ENCODE measurements around the gene PRKCA.
A peak's percentile ranks its signal among the peaks of the same experiment; 100 is the strongest.

DNA sequence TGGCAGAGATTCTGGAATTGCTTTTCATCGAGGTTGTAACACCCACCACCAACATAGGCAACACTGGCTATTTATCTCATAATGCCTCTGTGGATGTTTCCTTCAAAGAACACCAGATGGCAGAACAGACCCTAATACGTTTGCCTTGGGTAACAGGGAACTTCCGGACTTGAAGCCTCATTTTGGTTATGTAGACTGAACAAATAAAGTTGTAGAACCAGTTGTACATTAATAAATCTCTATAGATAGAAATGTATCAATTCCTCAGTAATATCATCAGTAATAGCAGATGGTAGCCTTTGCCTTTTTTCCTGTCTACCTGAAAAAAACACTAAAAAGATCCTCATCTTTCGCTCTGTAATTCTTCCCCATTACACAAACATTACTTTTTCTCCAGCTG, 47.3 kb upstream of the PRKCA start:
- no peak for TF ChIP-seq NFIC (IDR thresholded peaks at IDR 0.05; ENCODE audit: low read length)
- TF ChIP-seq SCMH1 (CRISPR knock-in tag; IDR thresholded peaks at IDR 0.05; ENCODE audit: borderline replicate concordance) = no peak
- no peak for TF ChIP-seq MXI1 (IDR thresholded peaks at IDR 0.05; ENCODE audit: borderline replicate concordance, low read depth, low read length)
- no peak for TF ChIP-seq CENPX (CRISPR knock-in tag; IDR thresholded peaks at IDR 0.05)
- no peak for TF ChIP-seq ZSCAN21 (CRISPR knock-in tag; IDR thresholded peaks at IDR 0.05; ENCODE audit: borderline replicate concordance)
- TF ChIP-seq, protein P1, sequence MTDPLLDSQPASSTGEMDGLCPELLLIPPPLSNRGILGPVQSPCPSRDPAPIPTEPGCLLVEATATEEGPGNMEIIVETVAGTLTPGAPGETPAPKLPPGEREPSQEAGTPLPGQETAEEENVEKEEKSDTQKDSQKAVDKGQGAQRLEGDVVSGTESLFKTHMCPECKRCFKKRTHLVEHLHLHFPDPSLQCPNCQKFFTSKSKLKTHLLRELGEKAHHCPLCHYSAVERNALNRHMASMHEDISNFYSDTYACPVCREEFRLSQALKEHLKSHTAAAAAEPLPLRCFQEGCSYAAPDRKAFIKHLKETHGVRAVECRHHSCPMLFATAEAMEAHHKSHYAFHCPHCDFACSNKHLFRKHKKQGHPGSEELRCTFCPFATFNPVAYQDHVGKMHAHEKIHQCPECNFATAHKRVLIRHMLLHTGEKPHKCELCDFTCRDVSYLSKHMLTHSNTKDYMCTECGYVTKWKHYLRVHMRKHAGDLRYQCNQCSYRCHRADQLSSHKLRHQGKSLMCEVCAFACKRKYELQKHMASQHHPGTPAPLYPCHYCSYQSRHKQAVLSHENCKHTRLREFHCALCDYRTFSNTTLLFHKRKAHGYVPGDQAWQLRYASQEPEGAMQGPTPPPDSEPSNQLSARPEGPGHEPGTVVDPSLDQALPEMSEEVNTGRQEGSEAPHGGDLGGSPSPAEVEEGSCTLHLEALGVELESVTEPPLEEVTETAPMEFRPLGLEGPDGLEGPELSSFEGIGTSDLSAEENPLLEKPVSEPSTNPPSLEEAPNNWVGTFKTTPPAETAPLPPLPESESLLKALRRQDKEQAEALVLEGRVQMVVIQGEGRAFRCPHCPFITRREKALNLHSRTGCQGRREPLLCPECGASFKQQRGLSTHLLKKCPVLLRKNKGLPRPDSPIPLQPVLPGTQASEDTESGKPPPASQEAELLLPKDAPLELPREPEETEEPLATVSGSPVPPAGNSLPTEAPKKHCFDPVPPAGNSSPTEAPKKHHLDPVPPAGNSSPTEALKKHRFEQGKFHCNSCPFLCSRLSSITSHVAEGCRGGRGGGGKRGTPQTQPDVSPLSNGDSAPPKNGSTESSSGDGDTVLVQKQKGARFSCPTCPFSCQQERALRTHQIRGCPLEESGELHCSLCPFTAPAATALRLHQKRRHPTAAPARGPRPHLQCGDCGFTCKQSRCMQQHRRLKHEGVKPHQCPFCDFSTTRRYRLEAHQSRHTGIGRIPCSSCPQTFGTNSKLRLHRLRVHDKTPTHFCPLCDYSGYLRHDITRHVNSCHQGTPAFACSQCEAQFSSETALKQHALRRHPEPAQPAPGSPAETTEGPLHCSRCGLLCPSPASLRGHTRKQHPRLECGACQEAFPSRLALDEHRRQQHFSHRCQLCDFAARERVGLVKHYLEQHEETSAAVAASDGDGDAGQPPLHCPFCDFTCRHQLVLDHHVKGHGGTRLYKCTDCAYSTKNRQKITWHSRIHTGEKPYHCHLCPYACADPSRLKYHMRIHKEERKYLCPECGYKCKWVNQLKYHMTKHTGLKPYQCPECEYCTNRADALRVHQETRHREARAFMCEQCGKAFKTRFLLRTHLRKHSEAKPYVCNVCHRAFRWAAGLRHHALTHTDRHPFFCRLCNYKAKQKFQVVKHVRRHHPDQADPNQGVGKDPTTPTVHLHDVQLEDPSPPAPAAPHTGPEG (CRISPR knock-in tag; IDR thresholded peaks at IDR 0.05) = no peak
- TF ChIP-seq HNF4A (CRISPR knock-in tag; IDR thresholded peaks at IDR 0.05) = no peak
- TF ChIP-seq MIXL1 (CRISPR knock-in tag; IDR thresholded peaks at IDR 0.05) = peak; percentile 87
- TF ChIP-seq SP1 (IDR thresholded peaks at IDR 0.05) = no peak
- no peak for TF ChIP-seq SP1 (CRISPR knock-in tag; IDR thresholded peaks at IDR 0.05)
- no peak for TF ChIP-seq TAF1 (CRISPR knock-in tag; IDR thresholded peaks at IDR 0.05)
- no peak for TF ChIP-seq GABPA (IDR thresholded peaks at IDR 0.05; ENCODE audit: low read depth, low read length)
- TF ChIP-seq GABPA (CRISPR knock-in tag; IDR thresholded peaks at IDR 0.05; ENCODE audit: low read depth) = peak; percentile 67
- no peak for TF ChIP-seq TAF15 (IDR thresholded peaks at IDR 0.05; ENCODE audit: low read depth, low read length, poor library complexity, severe bottlenecking)

All from HepG2 (cell line).